ENCODE data around the gene DIAPH3.
A peak's percentile ranks its signal among the peaks of the same experiment; 100 is the strongest.

Gene DIAPH3

GRCh38 chr13:59793107-59793506 is 370.6 kb downstream of the DIAPH3 start (continued):
- TF ChIP-seq SCRT2 (tag by site-specific recombination; IDR thresholded peaks at IDR 0.05) (no peak), ZNF776 (tag by site-specific recombination; IDR thresholded peaks at IDR 0.05; ENCODE audit: borderline replicate concordance) (no peak)

DNA sequence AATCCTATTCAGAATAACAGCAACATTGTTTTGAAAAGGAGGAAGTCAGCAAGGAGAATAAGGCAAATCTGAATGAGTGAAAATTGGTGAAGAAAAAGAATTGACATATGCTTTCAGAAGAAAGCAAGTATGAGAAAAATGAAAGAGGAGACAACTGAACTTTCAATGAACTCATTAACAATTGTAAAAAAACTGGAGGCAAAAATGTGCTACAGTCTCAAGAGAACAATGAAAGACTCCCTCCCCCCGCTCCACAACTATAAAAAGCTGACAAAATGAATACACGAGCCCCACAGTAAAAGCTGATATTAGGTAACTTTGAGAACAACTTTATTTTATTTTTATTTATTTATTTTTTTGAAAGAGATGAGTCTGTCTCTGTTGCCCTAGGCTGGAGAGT is 373.1 kb downstream of the DIAPH3 start:
- Histone ChIP-seq H3K9me3 (ENCODE audit: control insufficient read depth, insufficient read depth, low read depth, low read length) (no peaks in the 10 kb centered on the region), H3K36me3 (ENCODE audit: control insufficient read depth in 2 of 2, insufficient read depth in 1 of 2, low read length in 2 of 2) (no peaks in the 10 kb centered on the region), H3K4me3 (ENCODE audit: low read depth, low read length) (no peak overlapping the region), H3K27ac (ENCODE audit: extremely low read depth, low read depth, low read length) (no peak overlapping the region), H3K4me1 (ENCODE audit: control insufficient read depth, insufficient read depth, low read length) (no peaks in the 10 kb centered on the region)
- TF ChIP-seq PRDM6 (tag by site-specific recombination; IDR thresholded peaks at IDR 0.05), result 0 out of 2 replicates have a peak, but pooled peaks have one; percentile 25
- TF ChIP-seq ZNF530 (tag by site-specific recombination; IDR thresholded peaks at IDR 0.05; ENCODE audit: low read depth), result no peak
- CTCF ChIA-PET, result no interaction called here
- POLR2A ChIA-PET, result no interaction called here

DNA sequence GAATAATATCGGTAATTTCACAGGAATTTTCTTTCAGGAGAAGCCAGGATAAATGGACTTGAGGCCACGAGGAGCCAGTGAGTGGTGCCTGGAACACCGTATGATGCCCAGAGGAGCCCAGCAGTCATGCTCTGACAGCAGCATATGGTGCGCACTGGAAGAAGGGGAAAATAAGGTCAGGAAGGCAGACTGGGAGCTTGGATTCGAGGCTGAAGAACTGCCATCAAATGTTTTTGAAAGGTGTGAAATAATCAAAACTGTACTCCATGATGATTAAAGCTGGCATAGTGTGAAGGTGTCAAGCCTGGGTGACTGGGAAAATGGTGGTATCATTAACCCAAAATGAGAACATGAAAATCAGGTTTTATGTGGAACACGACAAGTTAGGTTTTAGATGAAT is 374.2 kb downstream of the DIAPH3 start:
- Histone ChIP-seq H3K9me3 (ENCODE audit: control insufficient read depth, insufficient read depth, low read depth, low read length) (no peaks in the 10 kb centered on the region), H3K36me3 (ENCODE audit: control insufficient read depth in 2 of 2, insufficient read depth in 1 of 2, low read length in 2 of 2) (no peaks in the 10 kb centered on the region), H3K27ac (ENCODE audit: extremely low read depth, low read depth, low read length) (no peak overlapping the region), H3K4me3 (ENCODE audit: low read depth, low read length) (no peak overlapping the region), H3K4me1 (ENCODE audit: control insufficient read depth, insufficient read depth, low read length) (no peaks in the 10 kb centered on the region)
- ChIA-PET POLR2A (no interaction called here), CTCF (interaction anchor here (0.6 kb wide), 1 partner anchor 1853 kb away, joined by 3 read pairs; no protein-coding TSS in a partner anchor)
- TF ChIP-seq ZNF202 (tag by site-specific recombination; IDR thresholded peaks at IDR 0.05; ENCODE audit: borderline replicate concordance), result no peak
- no peak for TF ChIP-seq ZNF132 (tag by site-specific recombination; IDR thresholded peaks at IDR 0.05; ENCODE audit: borderline replicate concordance)
- no peak for TF ChIP-seq RBAK (tag by site-specific recombination; IDR thresholded peaks at IDR 0.05)
- TF ChIP-seq SP3 (tag by site-specific recombination; IDR thresholded peaks at IDR 0.05), result no peak
- no peak for TF ChIP-seq ZNF610 (tag by site-specific recombination; IDR thresholded peaks at IDR 0.05; ENCODE audit: borderline replicate concordance)
- TF ChIP-seq ZNF398 (tag by site-specific recombination; IDR thresholded peaks at IDR 0.05), result no peak
- no peak for TF ChIP-seq SCRT2 (tag by site-specific recombination; IDR thresholded peaks at IDR 0.05)
- no peak for TF ChIP-seq SP2 (tag by site-specific recombination; IDR thresholded peaks at IDR 0.05)
- no peak for TF ChIP-seq KLF8 (tag by site-specific recombination; IDR thresholded peaks at IDR 0.05)
- TF ChIP-seq ZNF133 (tag by site-specific recombination; IDR thresholded peaks at IDR 0.05), result no peak
- TF ChIP-seq ZNF596 (tag by site-specific recombination; IDR thresholded peaks at IDR 0.05), result no peak

DNA sequence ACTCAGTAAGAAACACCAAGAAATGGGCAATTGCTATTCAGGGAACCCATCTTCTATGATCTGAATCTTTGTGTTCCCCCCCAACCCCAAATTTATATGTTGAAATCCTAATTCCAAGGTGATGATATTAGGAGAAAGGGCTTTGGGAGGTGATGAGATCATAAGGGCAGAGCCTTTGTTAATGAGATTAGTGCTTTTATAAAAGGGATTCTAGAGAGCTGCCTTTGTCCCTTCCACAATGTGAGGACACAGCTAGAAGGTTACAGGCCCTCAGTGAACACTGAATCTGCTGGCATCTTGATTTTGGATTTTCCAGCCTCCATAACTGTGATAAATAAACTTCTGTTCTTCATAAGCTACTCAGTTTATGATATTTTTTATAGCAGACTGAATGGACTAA is 376.0 kb downstream of the DIAPH3 start:
- Histone ChIP-seq H3K9me3 (ENCODE audit: control insufficient read depth, insufficient read depth, low read depth, low read length) (no peaks in the 10 kb centered on the region), H3K36me3 (ENCODE audit: control insufficient read depth in 2 of 2, insufficient read depth in 1 of 2, low read length in 2 of 2) (no peaks in the 10 kb centered on the region), H3K4me3 (ENCODE audit: low read depth, low read length) (no peak overlapping the region), H3K4me1 (ENCODE audit: control insufficient read depth, insufficient read depth, low read length) (no peaks in the 10 kb centered on the region), H3K27ac (ENCODE audit: extremely low read depth, low read depth, low read length) (no peak overlapping the region)
- CTCF ChIA-PET, result no interaction called here
- POLR2A ChIA-PET, result no interaction called here
- TF ChIP-seq ZNF449 (tag by site-specific recombination; IDR thresholded peaks at IDR 0.05), result no peak
